GM23338 (cell line): ENCODE data around the gene SMOC2.

Experiments used
- EZH2 ChIP-seq: fragments of 200-600 bp; sonication (generic); IDR thresholded peaks from one replicate; pipeline ENCODE4 v1.8.0; 2017; ENCODE audit warnings: antibody characterized with exemption, mild to moderate bottlenecking, low read depth; ENCODE audit not compliant: unreplicated experiment
- TF ChIP-seq, protein P1 (sequence below), 2 experiments: fragments of 200-600 bp in 1 of 2; sonication (generic) in 1 of 2; conservative IDR thresholded peaks; 2 replicates each; pipeline versions ENCODE4 v1.5.1 to v1.6.1; 2016 to 2017; ENCODE audit warnings: antibody characterized with exemption in 2 of 2, low read depth in 2 of 2, mild to moderate bottlenecking in 2 of 2, moderate library complexity in 1 of 2

DNA sequence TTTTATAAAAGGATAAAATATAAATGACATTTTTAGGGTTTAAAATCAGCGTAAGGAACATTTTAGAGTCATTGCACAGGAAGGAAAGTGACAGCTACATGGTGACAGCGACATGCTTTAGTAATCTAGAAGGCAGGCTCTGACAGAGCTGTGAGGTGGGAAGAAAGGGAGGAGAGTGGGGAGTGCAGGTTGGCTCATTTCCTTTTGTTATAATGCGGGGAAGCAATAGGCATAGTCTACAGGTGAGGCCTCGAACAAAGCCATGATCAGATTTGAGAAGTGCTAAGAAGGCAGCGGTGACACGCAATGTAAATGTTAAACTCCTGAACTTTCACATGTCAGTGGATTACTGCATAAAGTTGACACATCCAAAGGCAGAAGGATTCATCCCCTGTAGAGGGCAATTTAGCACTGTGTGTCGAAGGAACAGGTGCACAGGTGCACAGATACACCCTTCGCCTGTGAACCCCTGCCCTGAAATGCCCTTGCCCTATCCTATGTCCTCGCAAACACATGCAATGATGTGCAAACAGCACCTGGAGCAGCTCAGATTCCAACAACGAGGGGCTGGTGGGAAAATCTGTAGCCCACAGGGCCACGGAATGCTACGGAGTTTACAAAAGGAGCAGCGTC, 32.4 kb upstream of the SMOC2 start:
- TF ChIP-seq, protein P1, sequence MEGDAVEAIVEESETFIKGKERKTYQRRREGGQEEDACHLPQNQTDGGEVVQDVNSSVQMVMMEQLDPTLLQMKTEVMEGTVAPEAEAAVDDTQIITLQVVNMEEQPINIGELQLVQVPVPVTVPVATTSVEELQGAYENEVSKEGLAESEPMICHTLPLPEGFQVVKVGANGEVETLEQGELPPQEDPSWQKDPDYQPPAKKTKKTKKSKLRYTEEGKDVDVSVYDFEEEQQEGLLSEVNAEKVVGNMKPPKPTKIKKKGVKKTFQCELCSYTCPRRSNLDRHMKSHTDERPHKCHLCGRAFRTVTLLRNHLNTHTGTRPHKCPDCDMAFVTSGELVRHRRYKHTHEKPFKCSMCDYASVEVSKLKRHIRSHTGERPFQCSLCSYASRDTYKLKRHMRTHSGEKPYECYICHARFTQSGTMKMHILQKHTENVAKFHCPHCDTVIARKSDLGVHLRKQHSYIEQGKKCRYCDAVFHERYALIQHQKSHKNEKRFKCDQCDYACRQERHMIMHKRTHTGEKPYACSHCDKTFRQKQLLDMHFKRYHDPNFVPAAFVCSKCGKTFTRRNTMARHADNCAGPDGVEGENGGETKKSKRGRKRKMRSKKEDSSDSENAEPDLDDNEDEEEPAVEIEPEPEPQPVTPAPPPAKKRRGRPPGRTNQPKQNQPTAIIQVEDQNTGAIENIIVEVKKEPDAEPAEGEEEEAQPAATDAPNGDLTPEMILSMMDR (conservative IDR thresholded peaks at IDR 0.05; ENCODE audit: low read depth in 2 of 2), result no peak
- TF ChIP-seq EZH2, result no peak
